Cerebellar nuclear complex (tissue), 1 donor: ENCODE data around the gene PPP1R15A.
"Not testable (repeated sequence)": the region's sequence is repeated elsewhere in the genome, so short reads cannot be mapped to it uniquely, and the experiment has no call there.

Experiments
- DNase-seq, 2 experiments: peaks; one replicate each; lab custom pipeline; 2025; lab: John Stamatoyannopoulos, UW

The PPP1R15A gene

GRCh38 chr19:48881741-48882657 lies 9.8 kb downstream of the PPP1R15A start:
- DNase-seq: no peak

GRCh38 chr19:48883726-48884125 lies 11.5 kb downstream of the PPP1R15A start:
- DNase-seq: no peak

- DNase-seq: no peak
Measured at GRCh38 chr19:48887861-48888612, 15.8 kb downstream of the PPP1R15A start.

- DNase-seq: not testable (repeated sequence)
Measured at GRCh38 chr19:48889496-48889895, 17.3 kb downstream of the PPP1R15A start.

- DNase-seq: no peak
Measured at GRCh38 chr19:48890551-48890950, 18.3 kb downstream of the PPP1R15A start.

- no peak for DNase-seq
Measured at GRCh38 chr19:48895226-48895625, 23.0 kb downstream of the PPP1R15A start.

- peak in 1 of 2 experiments; percentile 18 for DNase-seq
Measured at GRCh38 chr19:48896191-48896720, 24.0 kb downstream of the PPP1R15A start.

- DNase-seq: no peak
Measured at GRCh38 chr19:48897181-48897580, 25.0 kb downstream of the PPP1R15A start.

- DNase-seq: not testable (repeated sequence)
Measured at GRCh38 chr19:48899386-48899749, 27.1 kb downstream of the PPP1R15A start.

- DNase-seq: peak; percentile 84 to 93
Measured at GRCh38 chr19:48899781-48900476, 27.7 kb downstream of the PPP1R15A start, which contains the start of gene NUCB1. Gene NUCB1, plus strand, starts transcription at chr19:48900312. Its CDS starts 485 bp downstream, at chr19:48900797.

GRCh38 chr19:48900477-48901406 lies 28.5 kb downstream of the PPP1R15A start:
- DNase-seq: no peak

GRCh38 chr19:48902291-48902690 lies 30.1 kb downstream of the PPP1R15A start:
- DNase-seq: not testable (repeated sequence)

GRCh38 chr19:48903788-48904187 lies 31.6 kb downstream of the PPP1R15A start:
- not testable (repeated sequence) for DNase-seq

- DNase-seq: no peak
Measured at GRCh38 chr19:48905664-48906063, 33.4 kb downstream of the PPP1R15A start.

GRCh38 chr19:48906324-48906723 lies 34.1 kb downstream of the PPP1R15A start:
- no peak for DNase-seq

GRCh38 chr19:48907671-48908070 lies 35.5 kb downstream of the PPP1R15A start:
- DNase-seq: no peak

GRCh38 chr19:48909424-48910077 lies 37.3 kb downstream of the PPP1R15A start:
- DNase-seq: not testable (repeated sequence)

GRCh38 chr19:48910803-48911202 lies 38.6 kb downstream of the PPP1R15A start:
- DNase-seq: no peak

GRCh38 chr19:48913114-48913889 lies 41.1 kb downstream of the PPP1R15A start:
- no peak for DNase-seq
